NCI-H1092 treated with DMSO at 0.1 percent for 48 hours (cell line): ENCODE data around the gene LRCH4.
A peak's percentile ranks its signal among the peaks of the same experiment; 100 is the strongest.

Experiments
- DNase-seq: peaks from one replicate; lab custom pipeline; 2025; lab: John Stamatoyannopoulos, UW

The LRCH4 gene

DNA sequence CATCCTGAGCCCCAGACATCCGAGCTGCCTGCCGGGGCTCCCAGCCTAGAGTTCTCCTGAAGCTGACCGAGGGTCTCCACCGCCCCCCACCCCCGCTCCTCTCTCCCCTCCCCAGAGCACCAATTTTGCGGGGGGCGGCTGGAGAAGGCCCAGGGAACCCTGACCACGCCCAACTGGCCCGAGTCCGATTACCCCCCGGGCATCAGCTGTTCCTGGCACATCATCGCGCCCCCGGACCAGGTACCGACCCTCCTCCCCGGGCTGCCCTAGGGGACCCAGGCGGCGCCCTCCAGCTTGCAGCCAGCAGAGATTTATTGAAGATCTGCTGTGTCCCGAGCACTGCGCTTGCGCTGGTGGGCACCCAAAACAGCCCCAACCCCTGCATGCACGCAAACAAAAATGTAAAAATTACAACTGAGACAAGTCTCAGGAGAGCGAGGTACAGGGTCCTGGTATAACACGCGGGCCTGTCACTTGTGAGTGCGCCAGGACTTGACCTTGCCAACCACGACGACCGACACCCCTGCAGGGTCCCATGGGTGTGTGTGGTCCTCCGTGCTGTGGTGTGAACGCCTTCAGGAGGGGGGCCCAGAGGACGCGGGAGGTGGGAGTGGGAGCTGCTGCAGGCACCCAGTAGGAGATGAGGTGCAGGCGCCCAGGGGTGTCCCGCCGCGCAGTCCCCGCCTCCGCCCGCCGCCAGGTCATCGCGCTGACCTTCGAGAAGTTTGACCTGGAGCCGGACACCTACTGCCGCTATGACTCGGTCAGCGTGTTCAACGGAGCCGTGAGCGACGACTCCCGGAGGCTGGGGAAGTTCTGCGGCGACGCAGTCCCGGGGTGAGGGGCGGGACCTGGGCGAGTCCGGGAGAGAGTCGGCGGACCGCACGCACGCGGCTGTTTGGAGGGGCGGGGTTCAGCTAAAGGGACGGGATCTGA lies 19.3 kb upstream of the LRCH4 start:
- DNase-seq, result no peak

DNA sequence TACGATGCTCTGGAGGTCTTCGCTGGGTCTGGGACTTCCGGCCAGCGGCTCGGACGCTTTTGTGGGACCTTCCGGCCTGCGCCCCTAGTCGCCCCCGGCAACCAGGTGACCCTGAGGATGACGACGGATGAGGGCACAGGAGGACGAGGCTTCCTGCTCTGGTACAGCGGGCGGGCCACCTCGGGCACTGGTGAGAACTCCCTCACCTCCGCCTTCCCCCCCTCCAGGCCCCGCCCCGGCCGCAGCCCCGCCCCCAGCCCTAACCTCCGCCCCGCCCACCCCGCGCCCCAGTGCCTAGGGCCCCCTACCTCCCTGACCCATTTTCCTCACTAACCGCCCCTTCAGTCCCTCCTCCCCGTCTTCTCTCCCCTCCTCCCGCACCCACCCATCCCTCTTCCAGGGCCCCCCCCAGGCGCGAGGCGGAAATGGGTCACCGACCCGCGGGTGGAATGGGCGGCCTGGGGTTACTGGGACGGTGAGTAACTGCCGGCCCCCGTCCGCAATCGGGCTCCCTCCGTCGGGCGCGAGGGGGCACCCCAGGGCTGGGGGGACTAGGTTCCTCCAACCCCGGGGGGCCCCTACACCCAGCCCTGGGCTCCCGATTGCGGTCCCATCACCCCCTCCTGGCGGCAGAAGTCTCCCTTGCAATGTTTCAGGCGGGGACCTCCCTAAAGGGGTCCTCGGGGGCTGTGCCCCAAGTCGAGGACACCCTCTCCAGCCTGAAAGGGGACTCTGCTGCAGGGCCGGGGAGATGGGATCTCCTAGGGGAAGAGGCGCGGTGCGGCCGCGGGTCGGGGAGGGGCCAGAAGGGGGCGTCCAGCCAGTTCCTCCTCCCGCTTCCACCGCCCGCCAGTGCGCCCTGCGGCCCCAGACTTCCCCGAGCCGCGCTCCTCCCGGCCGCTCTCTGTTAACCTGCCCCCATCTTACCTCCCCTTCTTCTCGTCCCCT lies 18.4 kb upstream of the LRCH4 start:
- DNase-seq, result peak; percentile 38

DNA sequence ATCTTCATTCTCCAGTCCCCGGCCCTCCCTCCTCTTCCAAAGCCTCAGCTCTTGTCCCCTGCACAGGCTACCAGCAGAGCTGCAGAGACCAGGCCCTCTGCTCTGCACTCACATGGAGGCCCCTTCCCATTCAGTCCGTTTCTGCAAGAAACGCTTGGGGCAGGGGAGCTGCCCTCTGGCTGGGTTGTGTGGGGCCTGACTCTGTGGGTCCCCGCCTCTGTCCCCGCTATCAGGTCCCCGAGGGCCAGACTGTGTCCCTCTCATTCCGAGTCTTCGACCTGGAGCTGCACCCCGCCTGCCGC lies 17.7 kb upstream of the LRCH4 start:
- no peak for DNase-seq

DNA sequence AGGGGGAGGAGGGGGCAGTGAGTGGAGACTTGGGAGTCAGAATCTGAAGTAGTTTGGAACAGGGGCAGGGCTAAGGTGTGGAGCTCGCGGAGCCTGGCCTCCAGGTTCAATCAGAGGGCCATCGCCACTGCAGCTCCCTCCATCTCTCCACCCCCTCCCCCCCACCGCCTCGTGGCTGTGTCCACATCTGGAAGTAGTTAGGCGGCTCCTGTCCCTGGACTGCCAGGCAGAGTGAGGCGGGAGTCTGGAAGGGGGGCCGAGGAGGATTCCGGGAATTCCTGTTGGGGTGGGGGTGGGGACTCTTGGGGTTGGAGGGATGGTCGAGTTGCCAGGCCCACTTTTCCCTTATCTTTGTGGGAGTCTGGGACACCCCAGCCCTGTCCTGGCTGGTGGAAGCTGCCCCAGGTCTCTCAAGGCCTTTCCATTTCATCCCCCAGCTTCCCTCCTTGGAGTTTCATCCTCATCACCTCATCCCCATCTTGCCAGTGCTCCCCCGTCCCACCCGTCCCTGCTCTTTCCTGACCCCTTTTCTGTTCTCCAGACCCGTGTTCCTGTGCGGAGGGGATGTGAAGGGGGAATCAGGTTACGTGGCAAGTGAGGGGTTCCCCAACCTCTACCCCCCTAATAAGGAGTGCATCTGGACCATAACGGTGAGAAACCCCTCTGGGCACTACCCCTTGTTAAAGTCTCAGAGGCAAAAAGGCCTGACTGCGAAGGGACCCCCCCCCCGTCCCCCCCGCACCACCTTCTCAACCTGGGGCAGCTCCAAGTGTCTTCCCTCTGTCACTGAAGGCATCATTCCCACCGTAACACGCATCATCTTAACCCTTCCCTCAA lies 17.2 kb upstream of the LRCH4 start:
- no peak for DNase-seq

DNA sequence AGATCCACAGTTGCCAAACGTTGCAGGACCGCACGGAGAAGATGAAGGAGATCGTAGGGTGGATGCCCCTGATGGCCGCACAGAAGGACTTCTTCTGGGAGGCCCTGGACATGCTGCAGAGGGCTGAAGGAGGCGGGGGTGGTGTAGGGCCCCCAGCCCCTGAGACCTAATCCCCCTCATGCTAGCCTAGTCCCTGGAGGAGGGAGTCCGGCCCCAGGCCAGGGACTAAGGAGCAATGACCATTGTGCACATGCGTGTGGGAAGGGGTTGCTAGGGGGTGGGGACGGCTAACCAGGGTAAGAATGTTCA lies 14.8 kb upstream of the LRCH4 start:
- DNase-seq, result no peak

DNA sequence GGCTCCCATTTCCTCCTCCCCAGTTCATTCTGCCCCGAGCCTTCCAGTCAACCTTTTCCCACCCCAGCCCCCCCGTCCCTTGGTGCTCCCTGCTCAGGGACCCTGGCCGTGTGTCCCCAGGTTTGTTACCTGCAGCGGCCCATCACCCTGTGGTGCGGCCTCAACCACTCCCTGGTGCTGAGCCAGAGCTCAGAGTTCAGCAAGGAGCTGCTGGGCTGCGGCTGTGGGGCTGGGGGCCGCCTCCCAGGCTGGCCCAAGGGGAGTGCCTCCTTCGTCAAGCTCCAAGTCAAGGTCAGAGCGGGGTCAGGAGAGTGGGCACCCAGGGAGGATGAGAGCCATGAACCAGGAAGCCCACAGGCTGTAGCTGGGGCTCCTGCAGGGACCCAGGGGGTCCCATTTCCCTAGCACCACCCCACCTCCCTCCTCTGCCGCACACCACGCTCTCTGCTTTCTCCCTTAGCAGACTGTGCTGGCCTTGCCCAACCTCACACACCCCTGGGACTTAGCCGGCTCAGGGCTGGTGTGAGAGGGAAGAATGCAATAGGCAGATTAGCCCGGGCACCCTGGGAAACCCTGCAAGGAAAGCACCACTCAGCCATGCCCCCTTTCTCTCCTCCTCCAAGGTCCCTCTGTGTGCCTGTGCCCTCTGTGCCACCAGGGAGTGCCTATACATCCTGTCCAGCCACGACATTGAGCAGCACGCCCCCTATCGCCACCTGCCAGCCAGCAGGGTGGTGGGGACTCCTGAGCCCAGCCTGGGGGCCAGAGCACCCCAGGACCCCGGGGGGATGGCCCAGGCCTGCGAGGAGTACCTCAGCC lies 14.2 kb upstream of the LRCH4 start:
- no peak for DNase-seq

DNA sequence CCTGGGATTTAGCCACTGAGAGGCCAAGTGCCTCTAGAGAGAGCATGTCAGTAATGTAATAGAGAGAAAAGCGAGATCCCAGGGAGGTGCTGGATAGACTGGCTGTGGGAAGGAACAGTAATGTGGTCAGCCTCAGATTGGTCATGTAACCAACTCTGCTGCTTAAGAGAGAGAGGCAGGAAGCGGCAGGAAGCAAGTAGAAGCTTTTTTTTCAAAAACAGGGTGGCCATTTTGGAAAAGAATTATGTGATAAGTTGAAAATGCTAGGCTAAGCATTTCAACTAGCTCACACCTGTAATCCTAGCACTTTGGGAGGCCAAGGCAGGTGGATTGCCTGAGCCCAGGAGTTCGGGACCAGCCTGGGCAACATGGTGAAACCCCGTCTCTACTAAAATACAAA lies 12.5 kb upstream of the LRCH4 start:
- no peak for DNase-seq

DNA sequence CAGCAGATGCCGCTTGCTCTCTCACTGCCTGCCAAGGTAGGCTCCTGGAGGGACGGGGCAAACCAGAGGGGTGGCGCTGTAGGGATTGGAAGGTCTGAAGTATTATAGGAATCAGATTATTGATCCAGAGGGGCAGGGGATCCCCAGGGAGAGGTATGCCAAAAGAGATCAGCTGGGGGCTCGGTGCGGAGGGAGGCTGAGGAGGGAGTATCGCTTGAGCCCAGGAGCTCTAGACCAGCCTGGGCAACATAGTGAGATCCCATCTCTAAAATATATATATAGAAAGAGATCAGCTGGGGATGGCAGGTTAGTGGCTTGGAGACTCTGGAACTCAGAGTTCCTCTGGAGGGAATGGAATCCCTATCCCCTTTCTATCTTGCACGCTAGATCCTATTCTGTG lies 9.3 kb upstream of the LRCH4 start:
- no peak for DNase-seq

DNA sequence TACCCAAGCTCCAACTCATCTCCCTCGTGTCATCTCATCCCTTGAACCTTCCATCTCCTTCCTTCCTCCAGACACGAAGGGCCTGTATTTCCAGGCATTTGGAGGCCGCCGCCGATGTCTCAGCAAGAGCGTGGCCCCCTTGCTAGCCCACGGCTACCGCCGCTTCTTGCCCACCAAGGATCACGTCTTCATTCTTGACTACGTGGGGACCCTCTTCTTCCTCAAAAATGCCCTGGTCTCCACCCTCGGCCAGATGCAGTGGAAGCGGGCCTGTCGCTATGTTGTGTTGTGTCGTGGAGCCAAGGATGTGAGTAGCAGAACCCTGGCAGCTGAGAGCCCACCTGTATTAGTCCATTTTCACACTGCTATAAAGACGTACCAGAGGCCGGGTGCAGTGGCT lies 5.7 kb upstream of the LRCH4 start:
- DNase-seq, result no peak

DNA sequence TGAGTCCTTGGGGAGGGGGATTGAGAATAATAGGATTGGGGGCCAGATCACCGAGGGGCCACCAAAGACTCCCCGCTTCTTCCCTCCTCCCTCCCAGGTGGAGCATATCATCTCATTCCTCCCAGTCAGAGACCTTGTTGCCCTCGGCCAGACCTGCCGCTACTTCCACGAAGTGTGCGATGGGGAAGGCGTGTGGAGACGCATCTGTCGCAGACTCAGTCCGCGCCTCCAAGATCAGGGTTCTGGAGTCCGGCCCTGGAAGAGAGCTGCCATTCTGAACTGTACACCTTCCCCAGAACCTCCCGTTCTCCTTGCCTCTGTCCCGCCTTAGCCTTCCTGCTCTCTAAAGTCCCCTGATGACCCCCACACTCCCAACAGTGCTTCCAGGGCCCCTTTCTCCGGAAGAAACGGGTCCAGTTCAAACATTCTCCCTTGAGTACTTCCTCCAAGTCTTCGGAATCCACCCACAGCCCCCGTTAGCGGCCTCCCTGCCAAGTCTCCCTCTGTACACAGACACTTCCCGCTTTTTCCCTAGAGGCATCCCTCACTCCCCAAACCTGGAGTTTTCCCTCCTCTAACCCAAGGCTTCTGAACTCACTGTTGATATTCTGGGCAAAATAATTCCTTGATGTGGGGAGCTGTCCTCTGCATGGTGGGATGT lies 4.3 kb upstream of the LRCH4 start:
- DNase-seq, result no peak

DNA sequence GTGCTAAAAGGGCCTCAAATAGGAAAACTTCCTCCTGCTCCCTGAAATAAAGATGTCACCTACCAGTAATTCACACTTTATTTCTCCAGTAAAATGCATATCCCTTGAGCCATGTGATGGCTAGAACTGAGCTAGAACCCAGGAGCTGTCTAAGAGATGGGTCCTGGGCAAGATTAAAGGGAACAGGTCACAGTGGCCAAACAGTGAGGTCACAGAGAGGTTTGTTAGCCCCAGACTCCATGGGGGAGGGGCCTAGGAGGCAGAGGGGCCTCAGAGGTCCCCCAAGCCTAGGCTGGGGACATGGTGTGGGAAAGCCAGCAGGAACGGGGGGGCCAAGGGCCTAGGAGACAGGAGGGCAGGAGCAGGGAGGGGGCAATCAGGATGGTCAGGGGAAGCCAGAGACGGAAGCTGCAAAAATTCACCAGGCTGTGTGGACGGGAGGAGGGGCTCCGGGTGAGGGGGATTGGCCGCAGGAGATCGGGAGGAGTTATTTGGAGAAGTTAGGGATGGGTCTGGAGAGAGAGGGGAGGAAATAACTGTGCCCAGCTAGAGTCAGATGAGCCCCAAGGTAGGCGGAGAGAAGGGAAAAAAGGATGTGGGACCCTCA lies 3.5 kb upstream of the LRCH4 start:
- no peak for DNase-seq

DNA sequence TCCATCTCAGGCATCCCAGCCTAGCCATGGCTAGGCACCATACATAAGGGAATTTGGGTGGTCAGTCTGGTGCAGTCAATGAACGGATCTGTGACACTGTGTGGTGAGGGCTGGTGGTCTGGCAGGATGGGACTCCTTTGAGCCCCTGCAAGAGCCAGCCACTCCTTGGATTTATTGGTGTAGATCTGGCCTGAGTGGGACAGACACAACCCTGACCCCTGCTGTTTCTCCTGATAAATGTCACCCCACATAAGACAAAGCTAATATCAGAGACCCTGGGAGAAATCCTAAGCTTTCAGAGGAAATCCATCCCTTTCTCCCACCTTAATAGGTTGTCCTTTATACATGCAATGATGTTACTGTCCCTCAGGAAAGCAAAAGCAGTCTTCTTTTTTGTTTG lies 2.5 kb upstream of the LRCH4 start:
- DNase-seq, result no peak

DNA sequence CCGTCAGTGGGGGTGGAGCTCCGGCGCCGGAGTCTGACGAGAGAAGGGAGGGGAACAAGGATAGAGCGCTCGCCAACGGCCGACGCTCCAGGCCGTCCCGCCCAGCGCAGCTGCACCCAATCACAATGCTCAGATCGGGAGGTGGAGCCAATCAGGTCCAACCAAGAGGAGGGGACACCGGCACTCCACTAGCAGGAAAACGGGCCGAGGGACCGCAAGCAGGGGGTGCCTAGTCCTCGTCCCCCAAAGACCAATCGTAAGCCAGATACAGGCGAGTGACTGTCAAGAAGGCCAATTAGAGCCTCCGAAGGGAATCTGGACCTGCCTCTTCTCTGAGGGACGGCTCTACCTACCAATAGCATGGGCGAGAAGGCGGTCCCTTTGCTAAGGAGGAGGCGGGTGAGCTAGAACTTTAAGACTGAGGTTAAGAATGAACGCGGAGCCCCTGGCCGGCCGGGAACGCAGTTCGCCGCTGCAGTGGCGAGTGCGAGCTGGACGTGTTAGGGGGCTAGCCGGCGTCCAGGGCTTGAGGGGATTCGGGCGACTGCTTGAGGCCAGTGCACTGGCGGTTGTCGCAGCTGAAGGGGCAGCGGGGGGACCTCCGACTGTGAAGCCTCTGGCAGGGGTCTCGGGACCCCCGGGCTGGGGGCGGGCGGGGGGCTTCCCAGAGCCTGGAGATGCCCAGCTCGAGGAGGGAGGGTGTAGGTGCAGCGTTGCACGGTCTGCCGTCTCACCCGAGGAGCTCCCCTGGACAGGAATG lies 517 bp upstream of the LRCH4 start, which contains the start of gene FBXO24:
Gene FBXO24, plus strand, starts transcription at position 63 of the 760 bp plus-strand sequence. Its CDS starts 298 bp downstream, at position 361.
- peak; percentile 100 for DNase-seq

DNA sequence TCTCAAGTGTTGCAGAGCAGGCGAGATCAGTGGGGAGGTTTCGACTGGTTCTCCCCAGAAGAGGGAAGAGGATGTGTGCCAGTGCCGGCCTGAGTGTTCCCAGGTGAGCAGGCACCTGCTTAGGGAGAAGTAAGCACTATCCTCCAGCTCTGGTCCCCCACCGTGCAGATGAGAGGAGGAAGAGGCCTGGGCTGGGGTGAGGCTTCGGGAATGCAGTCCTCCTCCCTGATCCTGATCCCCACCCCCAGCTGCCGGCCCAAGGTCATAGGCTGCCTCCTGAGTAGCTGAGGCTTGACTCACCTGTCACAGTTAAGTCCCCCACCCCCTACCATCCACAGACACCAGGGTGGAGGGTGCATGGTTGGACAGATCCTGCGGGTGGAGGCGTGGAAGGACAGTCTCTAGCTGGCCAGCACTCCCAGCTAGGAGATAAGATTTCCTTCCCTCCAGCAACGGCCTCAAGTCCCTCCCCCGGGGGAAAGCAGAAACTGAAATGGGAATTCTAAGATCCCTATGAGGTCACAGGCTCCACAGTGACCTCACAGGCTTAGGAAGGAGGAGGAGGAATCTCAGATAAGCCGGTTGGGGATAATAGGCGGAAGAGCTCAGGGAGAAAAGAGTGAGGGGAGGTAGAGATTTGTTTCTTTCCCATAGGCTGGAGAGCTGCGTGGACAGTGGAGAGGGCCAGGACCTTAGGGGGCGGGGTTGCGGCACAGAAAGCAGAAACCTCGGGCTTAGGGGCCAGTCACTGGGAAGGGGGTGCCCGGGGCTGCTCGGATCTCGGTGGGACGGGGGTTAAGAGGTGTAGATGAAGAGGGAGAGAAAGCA lies 1.0 kb downstream of the LRCH4 start:
- no peak for DNase-seq

DNA sequence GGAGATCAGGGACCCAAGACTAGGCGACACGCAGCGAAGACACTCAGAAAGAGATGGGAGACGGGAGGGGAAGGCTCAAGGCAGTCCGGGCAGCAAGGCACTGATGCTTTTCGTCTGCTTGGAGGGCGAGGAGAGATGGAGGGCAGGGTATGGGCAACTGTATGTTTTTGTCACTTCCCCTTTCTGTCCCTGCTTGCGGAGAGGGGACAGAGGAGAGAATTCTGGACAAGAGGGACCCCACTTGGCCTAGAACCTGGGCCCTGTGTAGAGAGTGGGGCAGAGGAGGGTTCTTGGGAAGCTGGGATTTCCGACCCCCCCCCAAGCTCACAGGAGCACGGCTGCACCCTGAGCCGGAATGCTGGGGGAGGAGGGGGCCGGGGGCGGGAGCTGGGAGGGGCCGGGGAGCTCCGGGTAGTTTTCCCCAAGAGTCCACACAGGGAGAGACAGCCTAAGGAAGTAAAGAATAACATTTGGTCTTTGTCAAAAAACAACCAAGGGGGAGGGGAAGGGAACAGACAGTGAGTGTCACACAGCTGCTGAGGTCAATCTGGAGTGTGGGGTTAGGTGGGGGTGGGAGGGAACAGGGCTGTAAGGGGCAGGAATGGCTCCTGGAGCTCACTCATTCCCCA lies 1.8 kb downstream of the LRCH4 start:
- DNase-seq, result no peak

DNA sequence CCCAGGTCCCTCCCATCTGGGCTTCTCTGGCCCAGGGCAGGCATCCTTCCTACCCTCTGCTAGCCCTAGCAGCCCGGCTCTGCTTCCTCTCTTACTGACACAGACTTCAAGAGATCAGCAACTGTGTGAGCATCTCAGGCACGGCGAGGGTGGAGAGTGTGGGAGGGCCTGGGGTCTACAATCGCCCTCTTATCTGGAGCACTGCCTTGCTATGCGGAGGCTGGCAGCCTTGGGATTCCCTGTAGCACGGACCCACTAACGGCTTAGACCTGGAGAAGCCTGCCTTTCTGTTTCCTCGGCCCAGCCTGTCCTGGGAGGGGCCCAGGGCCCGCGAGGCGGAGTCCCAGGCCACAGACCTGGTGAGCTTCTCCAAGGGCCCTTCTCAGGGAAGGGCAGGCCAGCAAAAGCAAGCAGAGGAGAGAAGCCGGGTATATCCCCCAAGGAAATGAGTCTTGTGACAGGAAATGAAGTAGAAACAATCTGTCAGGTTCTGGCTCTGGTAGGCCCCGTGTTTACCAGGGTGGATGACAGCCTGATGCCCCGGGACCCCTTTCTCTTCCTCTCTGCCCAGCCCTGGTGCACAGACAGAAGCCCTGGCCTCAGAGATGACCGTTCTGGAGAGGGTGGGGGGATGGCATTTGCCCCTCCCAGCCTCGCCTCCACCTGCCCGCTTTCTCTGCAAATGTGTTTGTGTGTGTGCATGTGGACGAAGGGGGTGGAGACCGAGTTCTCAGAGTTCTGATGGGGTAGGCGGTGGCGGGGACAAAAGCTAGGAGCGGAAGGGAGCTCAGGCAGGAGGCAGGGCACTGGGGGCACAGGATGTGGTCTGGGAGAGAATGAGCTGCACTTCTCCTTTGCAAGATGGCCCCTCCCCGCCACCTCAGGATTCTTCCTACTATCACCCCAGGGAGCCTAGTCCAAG lies 2.5 kb downstream of the LRCH4 start:
- DNase-seq, result no peak

DNA sequence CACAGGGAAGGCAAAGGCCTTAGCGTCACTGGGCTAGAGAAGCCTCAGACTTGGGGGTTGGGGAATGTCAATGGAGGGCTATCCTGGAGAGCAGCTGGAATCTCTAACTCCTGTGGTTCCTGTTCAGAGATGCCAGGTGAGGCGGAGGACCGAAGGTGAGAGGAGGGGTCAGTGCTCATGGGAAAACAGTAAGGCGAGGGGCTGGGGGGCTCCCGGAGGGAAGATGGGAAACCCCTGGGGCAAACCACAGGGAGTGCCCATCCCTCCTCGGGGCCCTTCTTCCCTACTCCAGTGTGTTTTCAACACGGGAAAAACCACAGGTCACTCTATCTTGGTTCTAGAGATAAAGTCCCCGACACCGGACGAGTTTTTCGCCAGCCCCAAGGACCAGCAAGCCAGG lies 3.3 kb downstream of the LRCH4 start:
- no peak for DNase-seq
